Nephron progenitor cell (in vitro differentiated cells): ENCODE measurements around the gene EPB41L4A.

ENCODE experiments used
- DNase-seq: peaks from one replicate; pipeline ENCODE4 v3.0.0; 2021
- H3K27ac Mint-ChIP-seq: 2 replicates; pipeline ENCODE4 v1.8.0; 2021; ENCODE audit warnings: mild to moderate bottlenecking, moderate library complexity, mixed read lengths
- H3K27me3 Mint-ChIP-seq: 2 replicates; pipeline ENCODE4 v1.8.0; 2021; ENCODE audit warnings: mild to moderate bottlenecking, low read depth, mixed read lengths; ENCODE audit not compliant: poor library complexity
- H3K36me3 Mint-ChIP-seq: 2 replicates; pipeline ENCODE4 v1.8.0; 2021; ENCODE audit warnings: low read depth, mixed read lengths
- H3K4me1 Mint-ChIP-seq: 2 replicates; pipeline ENCODE4 v1.8.0; 2021; ENCODE audit warnings: mixed read lengths
- H3K4me3 Mint-ChIP-seq: 2 replicates; pipeline ENCODE4 v1.8.0; 2021; ENCODE audit warnings: mild to moderate bottlenecking, moderate library complexity, mixed read lengths
- H3K9me3 Mint-ChIP-seq: 2 replicates; pipeline ENCODE4 v1.8.0; 2021; ENCODE audit warnings: mild to moderate bottlenecking, moderate library complexity, mixed read lengths
- TF ChIP-seq, protein P1 (sequence below): fragments of 200-600 bp; sonication (generic); IDR thresholded peaks from 2 replicates; pipeline ENCODE4 v1.5.0; 2021; ENCODE audit warnings: antibody characterized with exemption

Gene EPB41L4A

GRCh38 chr5:112183103-112183711 lies 235.9 kb downstream of the EPB41L4A start:
- TF ChIP-seq, protein P1, sequence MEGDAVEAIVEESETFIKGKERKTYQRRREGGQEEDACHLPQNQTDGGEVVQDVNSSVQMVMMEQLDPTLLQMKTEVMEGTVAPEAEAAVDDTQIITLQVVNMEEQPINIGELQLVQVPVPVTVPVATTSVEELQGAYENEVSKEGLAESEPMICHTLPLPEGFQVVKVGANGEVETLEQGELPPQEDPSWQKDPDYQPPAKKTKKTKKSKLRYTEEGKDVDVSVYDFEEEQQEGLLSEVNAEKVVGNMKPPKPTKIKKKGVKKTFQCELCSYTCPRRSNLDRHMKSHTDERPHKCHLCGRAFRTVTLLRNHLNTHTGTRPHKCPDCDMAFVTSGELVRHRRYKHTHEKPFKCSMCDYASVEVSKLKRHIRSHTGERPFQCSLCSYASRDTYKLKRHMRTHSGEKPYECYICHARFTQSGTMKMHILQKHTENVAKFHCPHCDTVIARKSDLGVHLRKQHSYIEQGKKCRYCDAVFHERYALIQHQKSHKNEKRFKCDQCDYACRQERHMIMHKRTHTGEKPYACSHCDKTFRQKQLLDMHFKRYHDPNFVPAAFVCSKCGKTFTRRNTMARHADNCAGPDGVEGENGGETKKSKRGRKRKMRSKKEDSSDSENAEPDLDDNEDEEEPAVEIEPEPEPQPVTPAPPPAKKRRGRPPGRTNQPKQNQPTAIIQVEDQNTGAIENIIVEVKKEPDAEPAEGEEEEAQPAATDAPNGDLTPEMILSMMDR, result no peak
- Mint-ChIP-seq H3K4me1 (peaks cover 13% of the 10 kb centered on the region), H3K27ac (no peak overlapping the region), H3K9me3 (no peaks in the 10 kb centered on the region), H3K36me3 (no peaks in the 10 kb centered on the region), H3K27me3 (no peaks in the 10 kb centered on the region), H3K4me3 (no peak overlapping the region)
- DNase-seq, result peak; percentile 22

DNA sequence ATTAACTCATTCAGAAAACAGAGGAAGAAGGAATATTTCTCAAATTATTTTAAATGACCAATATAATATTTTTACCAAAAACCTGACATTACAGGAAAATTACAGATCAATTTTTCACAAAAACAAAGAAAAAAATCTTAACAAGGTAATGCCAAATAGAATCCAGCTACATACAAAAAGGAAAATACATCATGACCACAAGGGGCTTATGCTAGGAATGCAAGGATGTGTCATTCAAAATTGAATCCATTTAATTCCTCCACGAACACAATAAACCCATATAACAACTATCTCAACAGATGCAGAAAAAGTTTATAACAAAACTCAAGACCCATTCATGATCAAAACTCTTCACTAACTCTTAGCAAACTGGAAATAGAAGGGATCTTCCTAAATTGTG lies 239.8 kb downstream of the EPB41L4A start:
- peaks cover 18% of the 10 kb centered on the region for H3K4me1 Mint-ChIP-seq
- H3K36me3 Mint-ChIP-seq, result no peaks in the 10 kb centered on the region
- TF ChIP-seq, protein P1, result no peak
- no peak overlapping the region for H3K4me3 Mint-ChIP-seq
- no peak overlapping the region for H3K27ac Mint-ChIP-seq
- no peaks in the 10 kb centered on the region for H3K9me3 Mint-ChIP-seq
- H3K27me3 Mint-ChIP-seq, result no peaks in the 10 kb centered on the region
- no peak for DNase-seq

DNA sequence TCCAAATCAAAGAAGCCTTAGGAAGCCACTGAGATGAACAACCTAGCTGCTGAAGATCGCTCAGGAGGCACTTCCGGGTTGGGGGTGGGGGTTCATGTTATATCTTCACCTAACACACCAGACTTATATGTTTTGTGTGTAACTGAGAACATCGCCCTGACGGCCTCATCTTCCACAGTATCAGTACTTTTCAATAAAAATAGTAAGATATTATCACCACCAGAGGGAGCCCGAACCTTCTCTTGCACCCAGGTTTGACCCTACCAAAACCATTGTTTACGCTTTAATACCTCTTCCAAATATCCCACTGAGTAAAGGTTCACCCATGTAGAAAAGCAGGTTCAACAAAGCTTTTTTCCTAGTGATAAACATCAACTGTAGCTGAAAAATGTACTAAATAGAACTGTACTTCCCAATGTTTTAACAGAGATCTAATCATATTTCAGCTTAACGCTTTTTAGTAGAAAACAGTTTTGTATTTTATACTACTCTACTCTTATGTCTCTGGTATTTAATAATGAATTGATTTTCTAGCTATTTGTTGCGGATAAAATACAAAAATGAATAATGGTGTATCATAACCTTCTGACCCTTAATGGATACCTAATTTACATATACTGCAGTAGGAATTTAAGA lies 244.0 kb downstream of the EPB41L4A start:
- peak; percentile 34 for DNase-seq
- Mint-ChIP-seq H3K4me1 (peaks cover 5% of the 10 kb centered on the region), H3K9me3 (no peaks in the 10 kb centered on the region), H3K27ac (no peak overlapping the region), H3K4me3 (no peak overlapping the region), H3K36me3 (no peaks in the 10 kb centered on the region), H3K27me3 (no peaks in the 10 kb centered on the region)
- TF ChIP-seq, protein P1, result peak; percentile 70

- Mint-ChIP-seq H3K36me3 (peaks cover 49% of the 10 kb centered on the region), H3K4me1 (peaks cover 36% of the 10 kb centered on the region), H3K9me3 (no peaks in the 10 kb centered on the region), H3K4me3 (no peak overlapping the region), H3K27ac (peak overlapping the region; percentile 98), H3K27me3 (no peaks in the 10 kb centered on the region)
- TF ChIP-seq, protein P1, result no peak
- DNase-seq, result no peak
Observed at GRCh38 chr5:112165897-112166737, 253.0 kb downstream of the EPB41L4A start.

DNA sequence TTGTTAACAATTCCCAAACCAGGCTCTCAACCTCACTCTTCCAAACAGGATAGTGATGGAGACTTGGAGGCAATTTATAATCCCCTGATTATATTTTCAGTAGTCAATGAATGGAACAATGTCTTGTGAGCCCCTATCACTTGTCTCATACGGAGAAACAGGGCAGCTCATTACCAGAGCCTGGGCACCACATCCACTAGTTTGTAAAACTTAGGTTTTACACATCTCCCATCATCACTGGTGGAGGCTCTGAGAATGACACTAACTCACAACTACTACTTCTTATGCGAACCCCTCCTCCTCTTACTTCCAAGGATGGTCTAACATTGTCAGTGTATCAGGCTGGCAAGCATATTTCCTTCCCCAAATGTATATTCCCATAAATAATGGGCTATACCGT lies 253.7 kb downstream of the EPB41L4A start:
- peaks cover 39% of the 10 kb centered on the region for H3K4me1 Mint-ChIP-seq
- H3K4me3 Mint-ChIP-seq, result no peak overlapping the region
- H3K36me3 Mint-ChIP-seq, result peaks cover 49% of the 10 kb centered on the region
- no peak for DNase-seq
- H3K9me3 Mint-ChIP-seq, result peaks cover 2% of the 10 kb centered on the region
- H3K27ac Mint-ChIP-seq, result no peak overlapping the region
- TF ChIP-seq, protein P1, result no peak
- peaks cover 2% of the 10 kb centered on the region for H3K27me3 Mint-ChIP-seq
